ACHN (cell line): Measurements from ENCODE around the gene AK1.
"Not testable (repeated sequence)": the region's sequence is repeated elsewhere in the genome, so short reads cannot be mapped to it uniquely, and the experiment has no call there.

Experiments used
- DNase-seq: peaks from one replicate; pipeline ENCODE4 v3.0.0-alpha.2; 2015
- in situ Hi-C: cut with HindIII; loops from 2 replicates; pipeline ENCODE4 v1.10.0; 2017; ENCODE audit warnings: low sequenced_read_pairs, low pct_ligation_motif_present, low pct_unique_long_range_greater_than_20kb

AK1 gene

GRCh38 chr9:127837346-127837745 is 40.1 kb downstream of the AK1 start:
- no peak for DNase-seq

GRCh38 chr9:127836561-127836960 is 40.9 kb downstream of the AK1 start:
- DNase-seq, in situ Hi-C loops: not testable (repeated sequence)

More at GRCh38 chr9:127837346-127837745, 40.1 kb downstream of the AK1 start:
- in situ Hi-C loops, result no loop called here

- no peak for DNase-seq
- in situ Hi-C loops, result no loop called here
Measured at GRCh38 chr9:127835991-127836516, 41.4 kb downstream of the AK1 start.

- DNase-seq, result no peak
- in situ Hi-C loops, result no loop called here
Measured at GRCh38 chr9:127833555-127833954, 43.9 kb downstream of the AK1 start.

GRCh38 chr9:127832248-127832647 is 45.2 kb downstream of the AK1 start:
- in situ Hi-C loops, result no loop called here
- DNase-seq, result no peak

- DNase-seq, result no peak
- in situ Hi-C loops, result no loop called here
Measured at GRCh38 chr9:127829205-127829906, 48.1 kb downstream of the AK1 start.

GRCh38 chr9:127828262-127829031 is 49.0 kb downstream of the AK1 start:
- peak; percentile 70 for DNase-seq
- in situ Hi-C loops, result no loop called here

- DNase-seq, result no peak
Measured at GRCh38 chr9:127826253-127826913, 51.1 kb downstream of the AK1 start.

GRCh38 chr9:127825319-127826051 is 52.0 kb downstream of the AK1 start:
- DNase-seq, result peak; percentile 41
- in situ Hi-C loops, result no loop called here

More at GRCh38 chr9:127826253-127826913, 51.1 kb downstream of the AK1 start:
- in situ Hi-C loops, result no loop called here

- no peak for DNase-seq
- in situ Hi-C loops, result no loop called here
Measured at GRCh38 chr9:127822108-127822507, 55.4 kb downstream of the AK1 start.

GRCh38 chr9:127818574-127818973 is 58.9 kb downstream of the AK1 start:
- no peak for DNase-seq
- in situ Hi-C loops, result no loop called here

- in situ Hi-C loops, result no loop called here
- no peak for DNase-seq
Measured at GRCh38 chr9:127817881-127818434, 59.5 kb downstream of the AK1 start.

- no peak for DNase-seq
- in situ Hi-C loops, result no loop called here
Measured at GRCh38 chr9:127816728-127817127, 60.7 kb downstream of the AK1 start.
